Naive thymus-derived CD4-positive, alpha-beta T cell (primary cell): ENCODE data around the gene NKAIN2. TPM values are rescaled to one million over a fixed set of nuclear protein-coding genes. Genes with fewer than 3 reads are reported as not detected.
A peak's percentile ranks its signal among the peaks of the same experiment; 100 is the strongest.

ENCODE experiments used
- ATAC-seq: fragments of 150-1000 bp; cut with Tn5 transposase; 2 replicates; pipeline ENCODE4 v1.10.0; 2021; ENCODE audit warnings: mild to moderate bottlenecking, moderate library complexity
- CTCF ChIA-PET: fragments of 350-600 bp; sonication (Branson Sonifier 250); formaldehyde crosslinking; loops from one replicate; lab custom pipeline; 2021; ENCODE audit warnings: antibody characterized with exemption; lab: Charles Lee
- POLR2A ChIA-PET: fragments of 350-600 bp; sonication (Branson Sonifier 250); formaldehyde crosslinking; loops from one replicate; lab custom pipeline; 2021; ENCODE audit warnings: antibody characterized with exemption, inconsistent platforms; lab: Charles Lee
- DNase-seq, 9 donors: peaks; one replicate each; pipeline versions ENCODE4 v3.0.0 to v3.0.0-alpha.2; 2020 to 2022; ENCODE audit warnings: mixed read lengths in 1 of 9
- H3K27ac ChIP-seq: one replicate; pipeline ENCODE4 v1.7.0; 2013; ENCODE audit warnings: mild to moderate bottlenecking, low read depth, low read length, moderate library complexity
- H3K27me3 ChIP-seq, 2 donors: one replicate each; pipeline ENCODE4 v1.7.0; 2013; ENCODE audit warnings: low read length in 2 of 2, mild to moderate bottlenecking in 2 of 2, moderate library complexity in 2 of 2; ENCODE audit not compliant: control insufficient read depth in 2 of 2, insufficient read depth in 2 of 2
- H3K36me3 ChIP-seq, 3 experiments: 1 replicate in 2 of 3; 2 replicates in 1 of 3; pipeline ENCODE4 v1.7.0; 2013; ENCODE audit warnings: low read length in 3 of 3, mild to moderate bottlenecking in 3 of 3, moderate library complexity in 1 of 3; ENCODE audit not compliant: insufficient read depth in 3 of 3, control insufficient read depth in 2 of 3
- H3K4me1 ChIP-seq, 2 donors: one replicate each; pipeline ENCODE4 v1.7.0; 2013; ENCODE audit warnings: low read length in 2 of 2, mild to moderate bottlenecking in 2 of 2, moderate library complexity in 1 of 2; ENCODE audit not compliant: control insufficient read depth in 2 of 2, insufficient read depth in 2 of 2
- H3K4me3 ChIP-seq: 2 replicates; pipeline ENCODE4 v1.7.0; 2013; ENCODE audit warnings: mild to moderate bottlenecking, low read length
- H3K9me3 ChIP-seq, 3 experiments: 1 replicate in 2 of 3; 2 replicates in 1 of 3; pipeline ENCODE4 v1.7.0; 2013; ENCODE audit warnings: low read length in 3 of 3; ENCODE audit not compliant: control insufficient read depth in 2 of 3
- H3K27ac Mint-ChIP-seq, 9 donors: one replicate each; pipeline ENCODE4 v1.8.0; 2020 to 2022; ENCODE audit warnings: mixed read lengths in 9 of 9, mild to moderate bottlenecking in 8 of 9, moderate library complexity in 5 of 9, inconsistent platforms in 2 of 9
- H3K27me3 Mint-ChIP-seq, 5 donors: one replicate each; pipeline ENCODE4 v1.8.0; 2021 to 2022; ENCODE audit warnings: mixed read lengths in 5 of 5, mild to moderate bottlenecking in 1 of 5
- H3K36me3 Mint-ChIP-seq, 5 donors: one replicate each; pipeline ENCODE4 v1.8.0; 2020 to 2022; ENCODE audit warnings: mixed read lengths in 5 of 5, mild to moderate bottlenecking in 3 of 5, inconsistent platforms in 1 of 5
- H3K4me1 Mint-ChIP-seq, 7 donors: one replicate each; pipeline ENCODE4 v1.8.0; 2020 to 2022; ENCODE audit warnings: mixed read lengths in 7 of 7, mild to moderate bottlenecking in 3 of 7, inconsistent platforms in 1 of 7
- H3K4me3 Mint-ChIP-seq, 10 donors: one replicate each; pipeline ENCODE4 v1.8.0; 2020 to 2022; ENCODE audit warnings: mild to moderate bottlenecking in 10 of 10, mixed read lengths in 10 of 10, moderate library complexity in 6 of 10, inconsistent platforms in 2 of 10
- H3K9me3 Mint-ChIP-seq, 11 donors: one replicate each; pipeline ENCODE4 v1.8.0; 2020 to 2022; ENCODE audit warnings: mixed read lengths in 11 of 11, mild to moderate bottlenecking in 4 of 11, inconsistent platforms in 1 of 11, moderate library complexity in 1 of 11
- intact Hi-C, 2 donors: fragments of 100-400 bp; cut with micrococcal nuclease; formaldehyde crosslinking; loops; one replicate each; pipeline ENCODE4 v1.15.1; 2023
- polyA plus RNA-seq, 2 donors: library from polyadenylated mRNA; unstranded; fragments of 300-500 nt; fragmentation: Illumina TruSeq; gene quantifications; one replicate each; pipeline ENCODE4 v1.2.3, GENCODE V29; 2021
- total RNA-seq, 6 experiments: library from RNA in 5 of 6; stranded (reverse) in 5 of 6; gene quantifications; 1 replicate in 5 of 6; 2 replicates in 1 of 6; pipeline ENCODE4 v1.2.3 and lab custom pipeline; 2021 to 2026

NKAIN2 gene
- total and polyA plus RNA-seq, 7 experiments from 2014 or later, result 0.21 to 2.9 TPM; not detected in 5

DNA sequence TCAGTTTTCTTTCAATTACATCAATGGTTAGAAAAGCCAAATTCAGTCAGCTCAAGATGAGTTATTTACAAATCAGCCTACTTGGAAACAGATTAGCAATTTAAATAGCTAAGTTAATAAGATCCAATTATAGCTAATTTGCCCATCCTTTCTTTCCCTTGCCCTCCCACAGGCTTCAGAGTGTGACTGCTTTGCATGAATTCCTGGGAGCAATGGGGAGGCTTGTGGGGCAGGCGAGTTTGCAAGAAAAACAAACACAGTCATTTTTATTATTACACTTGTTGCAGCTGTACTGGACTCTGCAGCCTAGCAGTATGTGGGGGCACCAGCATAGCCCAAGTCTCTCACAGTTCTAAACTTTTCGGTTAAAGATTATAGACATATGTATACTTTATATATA, 219.0 kb downstream of the NKAIN2 start:
- H3K9me3 ChIP-seq, result no peaks in the 10 kb centered on the region
- intact Hi-C loops, result no loop called here
- Mint-ChIP-seq H3K4me1 (no peaks in the 10 kb centered on the region), H3K36me3 (no peaks in the 10 kb centered on the region), H3K27ac (no peak overlapping the region), H3K27me3 (no peaks in the 10 kb centered on the region), H3K9me3 (peaks cover 0 to 15% (median 0%) of the 10 kb centered on the region in 11 donors), H3K4me3 (no peak overlapping the region)
- no peak for DNase-seq
- no peaks in the 10 kb centered on the region for H3K4me1 ChIP-seq
- ChIA-PET CTCF (no interaction called here), POLR2A (no interaction called here)
- H3K4me3 ChIP-seq, result no peak overlapping the region
- H3K27me3 ChIP-seq, result no peaks in the 10 kb centered on the region
- H3K36me3 ChIP-seq, result no peaks in the 10 kb centered on the region
- no peak for ATAC-seq
- H3K27ac ChIP-seq, result no peak overlapping the region

DNA sequence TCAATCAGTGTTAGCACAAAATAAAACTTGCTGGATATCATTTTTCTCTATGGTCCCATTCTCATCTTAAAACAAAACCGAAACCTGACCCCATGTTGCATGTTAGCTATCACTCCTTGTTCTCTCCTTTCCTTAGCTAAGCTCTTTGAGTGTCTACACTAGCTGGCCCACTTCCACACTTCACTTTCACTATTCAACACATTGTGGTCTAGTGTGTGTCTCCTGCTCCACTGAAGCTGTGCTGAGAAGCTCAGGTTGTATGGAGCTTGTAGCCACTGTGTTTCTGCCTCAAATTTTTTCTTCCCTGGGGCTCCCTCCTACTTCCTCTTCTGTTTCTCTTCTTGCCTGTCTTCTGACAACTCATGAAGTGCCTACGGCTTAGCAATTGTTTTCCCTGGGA, 223.0 kb downstream of the NKAIN2 start:
- DNase-seq (no peak), ATAC-seq (no peak)
- H3K27me3 Mint-ChIP-seq, result no peaks in the 10 kb centered on the region
- no peaks in the 10 kb centered on the region for H3K4me1 ChIP-seq
- no peaks in the 10 kb centered on the region for H3K36me3 ChIP-seq
- no peaks in the 10 kb centered on the region for H3K9me3 ChIP-seq
- ChIA-PET CTCF (no interaction called here), POLR2A (no interaction called here)
- H3K4me3 Mint-ChIP-seq, result no peak overlapping the region
- H3K27ac Mint-ChIP-seq, result no peak overlapping the region
- intact Hi-C loops, result no loop called here
- no peaks in the 10 kb centered on the region for H3K36me3 Mint-ChIP-seq
- H3K9me3 Mint-ChIP-seq, result peaks cover 0 to 17% (median 0%) of the 10 kb centered on the region in 11 donors
- no peak overlapping the region for H3K4me3 ChIP-seq
- H3K27me3 ChIP-seq, result no peaks in the 10 kb centered on the region
- no peaks in the 10 kb centered on the region for H3K4me1 Mint-ChIP-seq
- no peak overlapping the region for H3K27ac ChIP-seq

DNA sequence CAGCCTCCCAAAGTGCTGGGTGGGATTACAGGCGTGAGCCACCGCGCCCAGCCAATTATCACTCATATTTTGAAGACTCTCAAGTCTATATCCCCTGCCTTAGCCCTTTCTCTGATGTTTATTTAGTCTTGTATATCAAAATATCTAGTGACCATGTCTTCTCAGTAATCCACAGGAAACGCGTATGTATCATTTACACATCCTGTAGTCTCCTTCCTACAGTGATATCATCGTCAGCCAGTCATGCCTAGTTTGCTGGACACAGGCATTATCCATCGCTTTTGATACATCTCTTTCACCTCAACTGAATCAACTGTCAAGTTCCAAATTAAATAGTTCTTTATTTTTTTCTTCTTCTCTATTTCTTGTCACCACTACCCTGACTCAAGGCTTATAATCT, 223.7 kb downstream of the NKAIN2 start:
- DNase-seq, result no peak
- H3K4me3 Mint-ChIP-seq, result no peak overlapping the region
- peaks cover 0 to 17% (median 0%) of the 10 kb centered on the region in 11 donors for H3K9me3 Mint-ChIP-seq
- peak; percentile 54 for ATAC-seq
- Histone ChIP-seq H3K27me3 (no peaks in the 10 kb centered on the region), H3K4me1 (no peaks in the 10 kb centered on the region), H3K4me3 (no peak overlapping the region), H3K36me3 (no peaks in the 10 kb centered on the region), H3K9me3 (no peaks in the 10 kb centered on the region), H3K27ac (no peak overlapping the region)
- no peaks in the 10 kb centered on the region for H3K4me1 Mint-ChIP-seq
- no peaks in the 10 kb centered on the region for H3K27me3 Mint-ChIP-seq
- POLR2A ChIA-PET, result no interaction called here
- intact Hi-C loops, result no loop called here
- no peaks in the 10 kb centered on the region for H3K36me3 Mint-ChIP-seq
- H3K27ac Mint-ChIP-seq, result no peak overlapping the region
- CTCF ChIA-PET, result no interaction called here

DNA sequence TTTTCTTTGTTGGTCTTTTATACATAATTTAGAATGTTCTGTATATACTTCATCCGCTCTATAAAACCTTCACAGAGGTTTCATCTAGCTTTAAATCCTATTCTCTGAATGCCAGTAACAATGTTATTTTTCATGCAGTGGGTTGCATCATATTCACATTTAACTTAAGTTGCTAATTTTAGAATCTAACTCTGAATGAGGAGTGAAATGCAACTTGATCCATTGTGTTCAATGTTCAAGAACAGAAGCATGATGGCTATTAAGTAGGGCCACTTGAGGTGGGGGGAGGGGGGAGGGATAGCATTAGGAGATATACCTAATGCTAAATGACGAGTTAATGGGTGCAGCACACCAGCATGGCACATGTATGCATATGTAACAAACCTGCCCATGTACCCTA, 224.5 kb downstream of the NKAIN2 start:
- ATAC-seq, result no peak
- Histone ChIP-seq H3K36me3 (no peaks in the 10 kb centered on the region), H3K4me1 (no peaks in the 10 kb centered on the region), H3K27me3 (no peaks in the 10 kb centered on the region), H3K27ac (no peak overlapping the region), H3K4me3 (no peak overlapping the region), H3K9me3 (no peaks in the 10 kb centered on the region)
- Mint-ChIP-seq H3K9me3 (peaks cover 0 to 21% (median 0%) of the 10 kb centered on the region in 11 donors), H3K27me3 (no peaks in the 10 kb centered on the region), H3K4me3 (no peak overlapping the region), H3K36me3 (no peaks in the 10 kb centered on the region), H3K27ac (no peak overlapping the region), H3K4me1 (no peaks in the 10 kb centered on the region)
- DNase-seq, result no peak
- ChIA-PET CTCF (no interaction called here), POLR2A (no interaction called here)
- intact Hi-C loops, result no loop called here

DNA sequence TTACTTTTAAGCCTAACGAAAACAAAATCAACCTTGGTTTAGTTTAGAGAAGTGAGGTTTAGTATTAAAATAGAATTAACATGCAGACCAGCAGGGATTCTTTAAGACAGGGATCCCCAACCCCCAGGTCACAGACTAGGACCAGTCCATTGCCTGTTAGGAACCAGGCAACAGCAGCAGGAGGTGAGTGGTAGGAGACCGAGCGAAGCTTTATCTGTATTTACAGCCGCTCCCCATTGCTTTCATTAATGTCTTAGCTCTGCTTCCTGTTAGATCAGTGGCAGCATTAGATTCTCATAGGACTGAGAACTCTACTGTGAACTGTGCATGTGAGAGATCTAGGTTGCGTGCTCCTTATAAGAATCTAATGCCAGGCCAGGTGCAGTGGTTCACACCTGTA, 225.9 kb downstream of the NKAIN2 start:
- H3K9me3 ChIP-seq, result no peaks in the 10 kb centered on the region
- H3K4me1 Mint-ChIP-seq, result no peaks in the 10 kb centered on the region
- no peak overlapping the region for H3K27ac Mint-ChIP-seq
- no peaks in the 10 kb centered on the region for H3K27me3 Mint-ChIP-seq
- ChIA-PET CTCF (no interaction called here), POLR2A (no interaction called here)
- H3K4me3 ChIP-seq, result no peak overlapping the region
- H3K27ac ChIP-seq, result no peak overlapping the region
- H3K36me3 ChIP-seq, result no peaks in the 10 kb centered on the region
- H3K9me3 Mint-ChIP-seq, result peaks cover 0 to 15% (median 0%) of the 10 kb centered on the region in 11 donors
- DNase-seq (no peak), ATAC-seq (no peak)
- intact Hi-C loops, result no loop called here
- H3K4me3 Mint-ChIP-seq, result no peak overlapping the region
- no peaks in the 10 kb centered on the region for H3K27me3 ChIP-seq
- H3K36me3 Mint-ChIP-seq, result no peaks in the 10 kb centered on the region
- no peaks in the 10 kb centered on the region for H3K4me1 ChIP-seq

DNA sequence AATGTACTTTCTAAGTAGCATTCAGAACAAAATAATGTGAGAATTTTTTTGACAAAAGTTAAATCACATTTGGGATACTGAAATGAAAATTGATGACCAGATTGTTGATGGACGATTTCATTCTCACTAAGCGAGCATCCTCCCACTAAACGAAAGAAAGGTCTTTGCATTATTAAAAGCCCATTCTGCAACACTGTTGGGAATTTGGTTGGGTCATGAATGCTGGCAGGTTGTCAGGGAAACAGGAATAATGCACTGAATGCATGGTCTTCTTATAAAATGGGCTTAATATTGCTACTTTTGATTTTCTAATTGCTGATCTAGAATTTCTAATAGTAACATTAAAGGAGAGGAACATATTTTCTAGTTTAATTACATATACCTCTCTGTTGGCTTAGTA, 229.8 kb downstream of the NKAIN2 start:
- Histone ChIP-seq H3K36me3 (no peaks in the 10 kb centered on the region), H3K27ac (no peak overlapping the region), H3K4me3 (no peak overlapping the region), H3K27me3 (no peaks in the 10 kb centered on the region), H3K4me1 (no peaks in the 10 kb centered on the region), H3K9me3 (no peaks in the 10 kb centered on the region)
- no peak overlapping the region for H3K27ac Mint-ChIP-seq
- POLR2A ChIA-PET, result no interaction called here
- no peak overlapping the region for H3K4me3 Mint-ChIP-seq
- CTCF ChIA-PET, result no interaction called here
- H3K27me3 Mint-ChIP-seq, result no peaks in the 10 kb centered on the region
- H3K4me1 Mint-ChIP-seq, result no peaks in the 10 kb centered on the region
- DNase-seq (no peak), ATAC-seq (no peak)
- H3K36me3 Mint-ChIP-seq, result no peaks in the 10 kb centered on the region
- H3K9me3 Mint-ChIP-seq, result peaks cover 0 to 5% (median 0%) of the 10 kb centered on the region in 11 donors
- intact Hi-C loops, result no loop called here

DNA sequence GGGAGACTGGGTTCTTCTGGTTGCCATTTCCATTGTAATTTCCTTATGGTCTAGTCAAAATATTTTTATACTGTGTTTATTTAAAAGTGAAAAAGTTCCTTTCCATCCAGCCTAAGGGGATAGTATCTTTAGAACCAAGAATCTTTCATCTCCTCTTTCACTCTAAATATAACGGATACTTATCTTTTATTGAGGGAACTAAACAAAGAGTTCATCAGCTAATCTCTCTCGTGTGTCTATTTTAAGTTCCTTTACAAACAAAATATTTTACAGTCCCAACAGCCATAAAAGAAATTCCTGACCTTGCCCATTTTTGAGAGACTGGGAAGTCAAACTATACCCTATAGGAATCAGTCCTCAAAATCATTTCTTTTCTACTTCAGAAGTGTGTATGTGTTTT, 232.7 kb downstream of the NKAIN2 start:
- intact Hi-C loops, result no loop called here

More for the DNA sequence above, 232.7 kb downstream of the NKAIN2 start:
- DNase-seq (no peak), ATAC-seq (no peak)
- H3K4me1 ChIP-seq, result no peaks in the 10 kb centered on the region
- H3K27ac ChIP-seq, result no peak overlapping the region
- POLR2A ChIA-PET, result no interaction called here
- Mint-ChIP-seq H3K9me3 (peaks cover 0 to 5% (median 0%) of the 10 kb centered on the region in 11 donors), H3K27ac (no peak overlapping the region), H3K27me3 (no peaks in the 10 kb centered on the region), H3K36me3 (no peaks in the 10 kb centered on the region), H3K4me3 (no peak overlapping the region), H3K4me1 (no peaks in the 10 kb centered on the region)
- H3K27me3 ChIP-seq, result no peaks in the 10 kb centered on the region
- CTCF ChIA-PET, result no interaction called here
- H3K9me3 ChIP-seq, result no peaks in the 10 kb centered on the region
- H3K36me3 ChIP-seq, result no peaks in the 10 kb centered on the region
- no peak overlapping the region for H3K4me3 ChIP-seq
